Measurements from ENCODE around the gene FOXO3.

- TF ChIP-seq POLR2A (IDR thresholded peaks at IDR 0.05; ENCODE audit: low read length), result no peak
- TF ChIP-seq GATA1 (IDR thresholded peaks at IDR 0.05; ENCODE audit: low read depth, low read length), result no peak
Observed at GRCh38 chr6:108592371-108593337, 31.9 kb downstream of the FOXO3 start.

Measured in erythroblast (primary cell).